Left lung (tissue), 10 donors: ENCODE data around the gene SLCO2B1. TPM values are rescaled to one million over a fixed set of nuclear protein-coding genes. Genes with fewer than 3 reads are reported as not detected.

ENCODE experiments used
- ATAC-seq: fragments of 200-7000 bp; cut with Tn5 transposase; one replicate; pipeline ENCODE4 v1.9.1; 2020; ENCODE audit warnings: moderate library complexity
- DNase-seq, 4 donors: peaks; one replicate each; pipeline ENCODE4 v3.0.0-alpha.2; 2013 to 2020
- H3K27ac ChIP-seq, 2 donors: fragments of 200-600 bp; sonication (generic) in 1 of 2; one replicate each; pipeline versions ENCODE4 v1.5.0 to v1.8.0; 2020 to 2021
- H3K27me3 ChIP-seq, 2 donors: fragments of 200-600 bp; sonication (generic) in 1 of 2; one replicate each; pipeline versions ENCODE4 v1.5.0 to v1.8.0; 2020 to 2021
- H3K36me3 ChIP-seq, 2 donors: fragments of 200-600 bp; sonication (generic) in 1 of 2; one replicate each; pipeline versions ENCODE4 v1.5.0 to v1.8.0; 2020 to 2021
- H3K4me1 ChIP-seq, 2 donors: fragments of 200-600 bp; one replicate each; pipeline ENCODE4 v1.8.0; 2021
- H3K4me3 ChIP-seq, 2 donors: fragments of 200-600 bp; sonication (generic) in 1 of 2; one replicate each; pipeline versions ENCODE4 v1.5.0 to v1.8.0; 2020 to 2021; ENCODE audit warnings: mild to moderate bottlenecking in 1 of 2
- H3K9me3 ChIP-seq, 2 donors: fragments of 200-600 bp; sonication (generic) in 1 of 2; one replicate each; pipeline versions ENCODE4 v1.5.0 to v1.8.0; 2020 to 2021
- CTCF ChIP-seq, 2 donors: fragments of 200-600 bp; sonication (generic) in 1 of 2; IDR thresholded peaks; one replicate each; pipeline versions ENCODE4 v1.5.0 to v1.8.0; 2021; ENCODE audit warnings: antibody characterized with exemption in 2 of 2
- intact Hi-C, 2 donors: fragments of 100-400 bp; cut with DNase I; formaldehyde crosslinking; loops; one replicate each; pipeline versions ENCODE4 v1.11.2 to v1.14.2; 2022
- polyA plus RNA-seq, 6 donors: library from polyadenylated mRNA; unstranded; fragments of 120-200 nt; gene quantifications; one replicate each; pipeline ENCODE4 v1.2.1, GENCODE V29; 2013; ENCODE audit not compliant: insufficient read length in 6 of 6
- total RNA-seq, 2 donors: library from RNA; stranded (reverse); fragmentation: NEBNext Ultra II Directional; extraction: Animal tissue kit (Norgen Biotek cat#: 25700); gene quantifications; one replicate each; pipeline ENCODE4 v1.2.1, GENCODE V29; 2021
- donor health status: DM: no; HTN: yes; CAD: no.
- donor health status: DM: no; HTN: no; CAD: no.

SLCO2B1 gene
- total and polyA plus RNA-seq, 8 donors = 20.5 to 220 (median 27.9) TPM

DNA sequence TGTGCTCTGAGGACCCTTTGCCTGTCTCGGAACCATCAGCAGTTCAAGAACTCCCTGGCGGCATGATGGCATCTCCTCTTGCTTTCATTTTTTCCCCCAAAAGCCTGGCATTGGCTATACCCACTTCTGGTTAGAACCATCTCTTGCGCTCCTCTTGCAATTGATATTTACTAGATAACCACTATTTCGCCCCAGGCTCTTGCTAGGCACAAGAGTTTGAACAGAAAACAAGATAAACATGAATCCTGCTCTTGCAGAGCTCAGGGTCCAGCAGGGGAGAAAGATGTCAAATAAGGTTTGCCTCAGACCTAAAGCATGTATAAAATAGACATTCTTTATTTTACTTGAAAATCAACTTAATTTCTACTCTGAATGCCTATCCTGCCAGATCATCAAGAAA lies 33.1 kb downstream of the SLCO2B1 start:
- H3K27ac ChIP-seq = no peak overlapping the region

GRCh38 chr11:75184757-75185425 lies 34.0 kb downstream of the SLCO2B1 start:
- Histone ChIP-seq H3K4me1 (peaks cover 5 to 64% of the 10 kb centered on the region in 2 donors), H3K9me3 (no peaks in the 10 kb centered on the region), H3K27me3 (no peaks in the 10 kb centered on the region), H3K27ac (peak overlapping the region in 1 of 2 donors; percentile 38), H3K4me3 (no peak overlapping the region), H3K36me3 (peaks cover 0 to 3% of the 10 kb centered on the region in 2 donors)
- no peak for DNase-seq
- ATAC-seq = no peak
- intact Hi-C loops = no loop called here
- no peak for TF ChIP-seq CTCF (IDR thresholded peaks at IDR 0.05)

More for the DNA sequence above, 33.1 kb downstream of the SLCO2B1 start:
- H3K4me1 ChIP-seq = peaks cover 5 to 60% of the 10 kb centered on the region in 2 donors
- TF ChIP-seq CTCF (IDR thresholded peaks at IDR 0.05) = no peak
- H3K9me3 ChIP-seq = no peaks in the 10 kb centered on the region
- H3K27me3 ChIP-seq = no peaks in the 10 kb centered on the region
- intact Hi-C loops = no loop called here
- DNase-seq (no peak), ATAC-seq (no peak)
- no peak overlapping the region for H3K4me3 ChIP-seq
- no peaks in the 10 kb centered on the region for H3K36me3 ChIP-seq

GRCh38 chr11:75185866-75186265 lies 35.0 kb downstream of the SLCO2B1 start:
- Histone ChIP-seq H3K27me3 (no peaks in the 10 kb centered on the region), H3K4me3 (no peak overlapping the region), H3K4me1 (peaks cover 5 to 64% of the 10 kb centered on the region in 2 donors), H3K27ac (no peak overlapping the region), H3K36me3 (peaks cover 0 to 12% of the 10 kb centered on the region in 2 donors), H3K9me3 (no peaks in the 10 kb centered on the region)
- DNase-seq = no peak
- intact Hi-C loops = no loop called here
- no peak for ATAC-seq
- no peak for TF ChIP-seq CTCF (IDR thresholded peaks at IDR 0.05)

DNA sequence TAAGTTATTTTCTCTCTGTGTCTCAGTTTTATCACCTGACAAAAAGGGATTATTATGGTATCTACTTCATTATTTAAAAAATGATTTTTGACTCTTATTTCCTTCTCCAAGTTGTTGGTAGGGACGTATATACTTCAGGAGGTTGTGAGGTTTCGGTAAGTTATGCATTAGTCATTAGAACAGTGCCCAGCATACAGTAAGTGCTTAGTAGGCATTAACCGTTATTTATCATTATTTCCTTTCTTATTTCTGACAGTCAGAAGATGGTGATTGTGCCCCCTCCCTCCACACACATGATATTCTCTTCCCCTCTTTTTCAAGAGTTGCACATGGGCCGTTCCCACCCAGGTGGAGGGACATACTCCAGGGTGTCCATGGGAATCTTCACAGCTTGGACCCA lies 36.1 kb downstream of the SLCO2B1 start:
- H3K36me3 ChIP-seq = peaks cover 0 to 17% of the 10 kb centered on the region in 2 donors
- intact Hi-C loops = no loop called here
- ATAC-seq (no peak), DNase-seq (no peak)
- TF ChIP-seq CTCF (IDR thresholded peaks at IDR 0.05) = no peak
- H3K4me3 ChIP-seq = no peak overlapping the region
- H3K27ac ChIP-seq = no peak overlapping the region
- no peaks in the 10 kb centered on the region for H3K9me3 ChIP-seq
- peaks cover 7 to 64% of the 10 kb centered on the region in 2 donors for H3K4me1 ChIP-seq
- H3K27me3 ChIP-seq = no peaks in the 10 kb centered on the region

- peaks cover 0 to 28% of the 10 kb centered on the region in 2 donors for H3K36me3 ChIP-seq
- intact Hi-C loops = no loop called here
- peak overlapping the region in 1 of 2 donors; percentile 60 for H3K27ac ChIP-seq
- DNase-seq (no peak), ATAC-seq (peak; percentile 61)
- H3K4me3 ChIP-seq = no peak overlapping the region
- no peaks in the 10 kb centered on the region for H3K27me3 ChIP-seq
- TF ChIP-seq CTCF (IDR thresholded peaks at IDR 0.05) = no peak
- no peaks in the 10 kb centered on the region for H3K9me3 ChIP-seq
- peaks cover 7 to 63% of the 10 kb centered on the region in 2 donors for H3K4me1 ChIP-seq
Observed at GRCh38 chr11:75188671-75189070, 37.8 kb downstream of the SLCO2B1 start.
